Left ventricle myocardium superior (tissue), 1 donor: ENCODE measurements around the gene C3orf33. TPM values are rescaled to one million over a fixed set of nuclear protein-coding genes. Genes with fewer than 3 reads are reported as not detected.

ENCODE experiments used
- ATAC-seq: fragments of 200-7000 bp; cut with Tn5 transposase; one replicate; pipeline ENCODE4 v1.9.1; 2020; ENCODE audit warnings: mild to moderate bottlenecking, moderate library complexity
- DNase-seq: peaks from one replicate; pipeline ENCODE4 v3.0.0-alpha.2; 2020
- intact Hi-C: fragments of 100-400 bp; cut with micrococcal nuclease; formaldehyde crosslinking; loops from one replicate; pipeline ENCODE4 v1.11.0; 2022
- total RNA-seq: library from RNA; stranded (reverse); fragmentation: NEBNext Ultra II Directional; extraction: Animal tissue kit (Norgen Biotek cat#: 25700); gene quantifications from one replicate; pipeline ENCODE4 v1.2.1, GENCODE V29; 2021
- donor health status: DM: no; HTN: yes; CAD: no; lungs with severe emphysema.

C3orf33 gene
- total RNA-seq, 1 donor from 2014 or later = 7.3 TPM

- intact Hi-C loops = no loop called here
- DNase-seq (no peak), ATAC-seq (no peak)
Measured at GRCh38 chr3:155791190-155791589, 14.9 kb downstream of the C3orf33 start.

GRCh38 chr3:155790272-155790925 lies 15.7 kb downstream of the C3orf33 start:
- intact Hi-C loops = no loop called here
- no peak for DNase-seq
- no peak for ATAC-seq

- intact Hi-C loops = no loop called here
- no peak for DNase-seq
- no peak for ATAC-seq
Measured at GRCh38 chr3:155785662-155786295, 20.3 kb downstream of the C3orf33 start.

- intact Hi-C loops = no loop called here
- no peak for ATAC-seq
- DNase-seq = no peak
Measured at GRCh38 chr3:155782390-155782953, 23.6 kb downstream of the C3orf33 start.

- ATAC-seq (no peak), DNase-seq (no peak)
Measured at GRCh38 chr3:155780291-155780690, 25.8 kb downstream of the C3orf33 start.

GRCh38 chr3:155778462-155778861 lies 27.6 kb downstream of the C3orf33 start:
- no peak for DNase-seq
- ATAC-seq = no peak
- intact Hi-C loops = no loop called here

More at GRCh38 chr3:155780291-155780690, 25.8 kb downstream of the C3orf33 start:
- intact Hi-C loops = no loop called here

GRCh38 chr3:155772801-155773200 lies 33.3 kb downstream of the C3orf33 start:
- intact Hi-C loops = no loop called here
- ATAC-seq = peak; percentile 44

GRCh38 chr3:155771126-155771525 lies 35.0 kb downstream of the C3orf33 start:
- ATAC-seq = no peak
- DNase-seq = no peak
- intact Hi-C loops = no loop called here

More at GRCh38 chr3:155772801-155773200, 33.3 kb downstream of the C3orf33 start:
- DNase-seq = no peak

- no peak for ATAC-seq
- intact Hi-C loops = no loop called here
Measured at GRCh38 chr3:155766206-155766605, 39.9 kb downstream of the C3orf33 start.

GRCh38 chr3:155763870-155764463 lies 42.1 kb downstream of the C3orf33 start:
- no peak for DNase-seq
- intact Hi-C loops = no loop called here
- no peak for ATAC-seq

More at GRCh38 chr3:155766206-155766605, 39.9 kb downstream of the C3orf33 start:
- DNase-seq = no peak

GRCh38 chr3:155760653-155761052 lies 45.4 kb downstream of the C3orf33 start:
- DNase-seq (no peak), ATAC-seq (peak; percentile 31)
- intact Hi-C loops = no loop called here

- intact Hi-C loops = no loop called here
- ATAC-seq (no peak), DNase-seq (no peak)
Measured at GRCh38 chr3:155757577-155757976, 48.5 kb downstream of the C3orf33 start.

GRCh38 chr3:155753038-155753639 lies 52.9 kb downstream of the C3orf33 start:
- DNase-seq (no peak), ATAC-seq (no peak)
- intact Hi-C loops = no loop called here

- ATAC-seq = no peak
- intact Hi-C loops = no loop called here
- DNase-seq = no peak
Measured at GRCh38 chr3:155748611-155749365, 57.3 kb downstream of the C3orf33 start.

GRCh38 chr3:155747946-155748290 lies 58.2 kb downstream of the C3orf33 start:
- no peak for ATAC-seq
- intact Hi-C loops = no loop called here
- no peak for DNase-seq

- intact Hi-C loops = no loop called here
- DNase-seq (no peak), ATAC-seq (no peak)
Measured at GRCh38 chr3:155747286-155747945, 58.7 kb downstream of the C3orf33 start.

GRCh38 chr3:155746703-155747102 lies 59.4 kb downstream of the C3orf33 start:
- intact Hi-C loops = no loop called here
- ATAC-seq (no peak), DNase-seq (no peak)

GRCh38 chr3:155745795-155746550 lies 60.1 kb downstream of the C3orf33 start:
- intact Hi-C loops = no loop called here

More at GRCh38 chr3:155745795-155746550, 60.1 kb downstream of the C3orf33 start:
- ATAC-seq (peak; percentile 43), DNase-seq (peak; percentile 39)
